GM23248 (cell line): Measurements from ENCODE around the gene CELA2B. TPM values are rescaled to one million over a fixed set of nuclear protein-coding genes. Genes with fewer than 3 reads are reported as not detected.

Experiments used
- DNase-seq: peaks from one replicate; pipeline ENCODE4 v3.0.0-alpha.2; 2015
- H2AFZ ChIP-seq: fragments of 200-600 bp; sonication (generic); 2 replicates; pipeline ENCODE4 v1.6.1; 2016; ENCODE audit warnings: antibody characterized with exemption
- H3F3A ChIP-seq: fragments of 200-600 bp; sonication (generic); 2 replicates; pipeline ENCODE4 v1.6.1; 2016; ENCODE audit warnings: mild to moderate bottlenecking, antibody characterized with exemption, mixed run types; ENCODE audit not compliant: insufficient read depth
- H3K27ac ChIP-seq: fragments of 200-600 bp; sonication (generic); 2 replicates; pipeline ENCODE4 v1.5.1; 2016; ENCODE audit warnings: mild to moderate bottlenecking
- H3K27me3 ChIP-seq: fragments of 200-600 bp; sonication (generic); replicated peaks from 2 replicates; pipeline ENCODE4 v1.6.1; 2016; ENCODE audit warnings: mild to moderate bottlenecking; ENCODE audit not compliant: insufficient read depth
- H3K36me3 ChIP-seq: fragments of 200-600 bp; sonication (generic); 2 replicates; pipeline ENCODE4 v1.6.1; 2016; ENCODE audit warnings: low read depth, mild to moderate bottlenecking
- H3K4me1 ChIP-seq: fragments of 200-600 bp; sonication (generic); 2 replicates; pipeline ENCODE4 v1.6.1; 2016; ENCODE audit warnings: mild to moderate bottlenecking; ENCODE audit not compliant: insufficient read depth
- H3K4me2 ChIP-seq: fragments of 200-600 bp; sonication (generic); one replicate; pipeline ENCODE4 v1.6.1; 2016; ENCODE audit warnings: mild to moderate bottlenecking; ENCODE audit not compliant: unreplicated experiment
- H3K4me3 ChIP-seq: fragments of 200-600 bp; sonication (generic); 2 replicates; pipeline ENCODE4 v1.5.1; 2016; ENCODE audit warnings: mild to moderate bottlenecking
- H3K79me2 ChIP-seq: fragments of 200-600 bp; sonication (generic); 2 replicates; pipeline ENCODE4 v1.6.1; 2016; ENCODE audit warnings: mild to moderate bottlenecking; ENCODE audit not compliant: insufficient read depth
- H3K9ac ChIP-seq: fragments of 200-600 bp; sonication (generic); 2 replicates; pipeline ENCODE4 v1.6.1; 2016; ENCODE audit warnings: mild to moderate bottlenecking
- H3K9me2 ChIP-seq: fragments of 200-600 bp; sonication (generic); 2 replicates; pipeline ENCODE4 v1.6.1; 2016; ENCODE audit warnings: mixed run types, mild to moderate bottlenecking, moderate library complexity; ENCODE audit not compliant: insufficient read depth
- H3K9me3 ChIP-seq: fragments of 200-600 bp; sonication (generic); one replicate; pipeline ENCODE4 v1.6.1; 2017; ENCODE audit warnings: low read depth
- H4K20me1 ChIP-seq: fragments of 200-600 bp; sonication (generic); 2 replicates; pipeline ENCODE4 v1.6.0; 2016; ENCODE audit not compliant: insufficient read depth
- EZH2 ChIP-seq: fragments of 200-600 bp; sonication (generic); IDR thresholded peaks from 2 replicates; pipeline ENCODE4 v1.6.1; 2018; ENCODE audit warnings: antibody characterized with exemption, mild to moderate bottlenecking; ENCODE audit not compliant: insufficient read depth, poor library complexity, severe bottlenecking
- EZH2phosphoT487 ChIP-seq: fragments of 200-600 bp; sonication (generic); IDR thresholded peaks from 2 replicates; pipeline ENCODE4 v1.6.1; 2018; ENCODE audit warnings: antibody characterized with exemption, moderate library complexity, mild to moderate bottlenecking, low read depth; ENCODE audit not compliant: insufficient read depth
- WGBS, 2 experiments: methylation state at CpG; one replicate each; pipeline ENCODE4 v1.1.6; 2015 to 2017; ENCODE audit warnings: low lambda C conversion rate in 2 of 2, low coverage in 1 of 2; ENCODE audit errors: missing lambda C conversion rate in 2 of 2; 5-methylcytosine and 5-hydroxymethylcytosine counted together
- in situ Hi-C: fragments of 300-500 bp; cut with MboI; formaldehyde crosslinking; loops from 2 replicates; pipeline ENCODE4 v1.15.0; 2020
- polyA plus RNA-seq: library from polyadenylated mRNA; unstranded; fragments of >200 nt; fragmentation: Nextera tagmentation; extraction: Ambion mirVana; gene quantifications from 2 replicates; pipeline ENCODE4 v1.2.1, GENCODE V29; 2016
- total RNA-seq: library from RNA; depleted of rRNA; stranded (reverse); fragments of >200 nt; shearing (Covaris generic); gene quantifications from 2 replicates; pipeline ENCODE4 v1.2.3, GENCODE V29; 2014

The CELA2B gene
- total and polyA plus RNA-seq, 2 experiments from 2014 or later: not detected

GRCh38 chr1:15428815-15429435 lies 47.0 kb upstream of the CELA2B start:
- Histone ChIP-seq H3K27me3 (no peaks in the 10 kb centered on the region), H4K20me1 (no peaks in the 10 kb centered on the region), H3K79me2 (0 out of 2 replicates have a peak, but pooled peaks cover 8% of the 10 kb centered on the region), H3K9ac (no peak overlapping the region), H3F3A (peaks cover 4% of the 10 kb centered on the region; the same call in 1 of the 2 replicates), H3K36me3 (no peaks in the 10 kb centered on the region), H3K27ac (no peak overlapping the region), H3K4me3 (no peak overlapping the region), H3K4me2 (no peak overlapping the region), H2AFZ (no peak overlapping the region), H3K9me2 (no peaks in the 10 kb centered on the region), H3K9me3 (no peaks in the 10 kb centered on the region), H3K4me1 (peaks cover 7% of the 10 kb centered on the region)
- no peak for DNase-seq
- TF ChIP-seq EZH2phosphoT487 (no peak), EZH2 (no peak)
- in situ Hi-C loops: loop anchor here (25.0 kb wide), 1 partner anchor 292 kb away; no protein-coding TSS in a partner anchor
- 75 to 88% methylated on average over 3 to 18 of the region's 18 CpGs for WGBS, 2 experiments

GRCh38 chr1:15429701-15430149 lies 46.2 kb upstream of the CELA2B start:
- Histone ChIP-seq H3K4me3 (no peak overlapping the region), H3K9me3 (no peaks in the 10 kb centered on the region), H3K27ac (no peak overlapping the region), H3K4me2 (no peak overlapping the region), H3F3A (peaks cover 4% of the 10 kb centered on the region; the same call in 1 of the 2 replicates), H3K9ac (no peak overlapping the region), H2AFZ (no peak overlapping the region), H3K79me2 (0 out of 2 replicates have a peak, but pooled peaks cover 5% of the 10 kb centered on the region), H3K9me2 (no peaks in the 10 kb centered on the region), H3K4me1 (peaks cover 9% of the 10 kb centered on the region), H4K20me1 (no peaks in the 10 kb centered on the region), H3K36me3 (no peaks in the 10 kb centered on the region), H3K27me3 (no peaks in the 10 kb centered on the region)
- peak; percentile 73 for DNase-seq
- TF ChIP-seq EZH2phosphoT487 (no peak), EZH2 (no peak)
- in situ Hi-C loops: loop anchor here (5.0 to 25.0 kb wide), 2 partner anchors 102 to 292 kb away; no protein-coding TSS in a partner anchor
- 79 to 80% methylated on average over 16 to 19 of the region's 19 CpGs for WGBS, 2 experiments

- no peak overlapping the region for H2AFZ ChIP-seq
- in situ Hi-C loops: loop anchor here (5.0 to 25.0 kb wide), 2 partner anchors 104 to 294 kb away; no protein-coding TSS in a partner anchor
- H3K27ac ChIP-seq: no peak overlapping the region
- no peaks in the 10 kb centered on the region for H3K9me2 ChIP-seq
- no peaks in the 10 kb centered on the region for H4K20me1 ChIP-seq
- H3K4me1 ChIP-seq: peaks cover 10% of the 10 kb centered on the region
- H3K27me3 ChIP-seq: no peaks in the 10 kb centered on the region
- H3K36me3 ChIP-seq: no peaks in the 10 kb centered on the region
- WGBS, 2 experiments: 54 to 58% methylated on average over 19 of the region's 19 CpGs
- no peaks in the 10 kb centered on the region for H3K79me2 ChIP-seq
- no peak overlapping the region for H3K4me2 ChIP-seq
- H3K9me3 ChIP-seq: no peaks in the 10 kb centered on the region
- no peak overlapping the region for H3K9ac ChIP-seq
- no peak overlapping the region for H3K4me3 ChIP-seq
- peak; percentile 46 for DNase-seq
- TF ChIP-seq EZH2: no peak
- TF ChIP-seq EZH2phosphoT487: no peak
- peaks cover 4% of the 10 kb centered on the region; the same call in 1 of the 2 replicates for H3F3A ChIP-seq
Measured at GRCh38 chr1:15430787-15431570, 44.9 kb upstream of the CELA2B start.

- Histone ChIP-seq H3K9me3 (no peaks in the 10 kb centered on the region), H3K4me1 (peaks cover 10% of the 10 kb centered on the region), H4K20me1 (no peaks in the 10 kb centered on the region), H3K79me2 (no peaks in the 10 kb centered on the region), H3K4me3 (no peak overlapping the region), H3F3A (peaks cover 4% of the 10 kb centered on the region; the same call in 1 of the 2 replicates), H3K4me2 (no peak overlapping the region), H3K9me2 (no peaks in the 10 kb centered on the region), H3K36me3 (no peaks in the 10 kb centered on the region), H3K27ac (no peak overlapping the region), H2AFZ (no peak overlapping the region), H3K27me3 (no peaks in the 10 kb centered on the region), H3K9ac (no peak overlapping the region)
- no peak for DNase-seq
- in situ Hi-C loops: loop anchor here (5.0 to 25.0 kb wide), 2 partner anchors 104 to 294 kb away; no protein-coding TSS in a partner anchor
- no peak for TF ChIP-seq EZH2phosphoT487
- no peak for TF ChIP-seq EZH2
- 83 to 88% methylated on average over 4 of the region's 4 CpGs for WGBS, 2 experiments
Measured at GRCh38 chr1:15431571-15431948, 44.3 kb upstream of the CELA2B start.
